Stimulated activated naive CD8-positive, alpha-beta T cell treated with anti-CD3 and anti-CD28 coated beads, Interleukin-15, Interleukin-2, amounts not matched to agents 100 U/mL and 50 U/mL, for 24 hours (primary cell): Measurements from ENCODE around the gene ETV3.
"Not testable (repeated sequence)": the region's sequence is repeated elsewhere in the genome, so short reads cannot be mapped to it uniquely, and the experiment has no call there.

ENCODE experiments used
- ATAC-seq: fragments of 150-1000 bp; cut with Tn5 transposase; one replicate; pipeline ENCODE4 v1.10.0; 2021
- DNase-seq: peaks from one replicate; pipeline ENCODE4 v3.0.0; 2021

ETV3 gene

DNA sequence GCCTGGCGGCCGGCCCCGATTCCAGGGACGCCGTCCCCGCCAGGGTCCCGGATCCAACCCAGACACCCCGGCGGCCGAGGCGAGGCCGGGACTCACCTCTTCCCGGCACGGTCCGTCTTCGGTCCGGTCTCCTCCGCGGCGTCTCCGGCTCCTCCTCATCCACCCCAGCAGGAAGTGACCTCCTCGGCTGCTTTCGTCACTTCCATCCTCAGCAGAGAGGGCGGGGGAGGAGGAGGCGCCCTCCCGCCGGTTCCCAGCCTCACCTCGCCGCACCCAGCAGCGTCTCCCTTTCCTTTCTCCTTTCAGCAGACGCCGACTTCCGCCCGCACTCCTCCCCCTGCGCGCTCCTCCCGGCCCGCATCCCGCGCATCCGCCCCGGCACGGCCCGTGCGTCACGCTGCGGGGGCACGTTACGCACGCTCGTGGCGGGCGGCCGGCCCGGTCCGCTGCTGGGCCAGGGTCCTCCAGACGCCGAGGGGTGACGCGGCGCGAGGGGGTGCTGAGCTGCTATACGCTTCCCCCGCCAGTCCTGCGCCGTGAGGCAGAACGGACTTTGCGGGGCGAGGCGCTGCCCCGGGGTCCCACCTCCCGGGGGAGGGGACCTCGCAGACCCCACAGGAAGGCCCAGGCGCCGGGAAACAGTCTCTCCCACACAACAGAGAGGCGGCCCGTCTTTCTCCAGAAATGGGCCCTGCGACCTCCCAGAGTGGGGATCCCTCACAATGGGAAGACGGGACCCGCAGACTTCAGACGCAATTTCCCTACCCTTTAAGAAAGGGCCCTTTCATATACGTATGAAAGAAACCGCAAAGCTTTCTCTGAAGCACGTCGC is at the start of gene ETV3:
Gene ETV3, minus strand, starts transcription at position 176 of the 832 bp plus-strand sequence. CDS start 2,043 bp downstream, outside the sequence.
- peak; percentile 75 for ATAC-seq
- peak; percentile 88 for DNase-seq

- DNase-seq (no peak), ATAC-seq (no peak)
Measured at GRCh38 chr1:157186281-157186992, 48.2 kb upstream of the ETV3 start.

DNA sequence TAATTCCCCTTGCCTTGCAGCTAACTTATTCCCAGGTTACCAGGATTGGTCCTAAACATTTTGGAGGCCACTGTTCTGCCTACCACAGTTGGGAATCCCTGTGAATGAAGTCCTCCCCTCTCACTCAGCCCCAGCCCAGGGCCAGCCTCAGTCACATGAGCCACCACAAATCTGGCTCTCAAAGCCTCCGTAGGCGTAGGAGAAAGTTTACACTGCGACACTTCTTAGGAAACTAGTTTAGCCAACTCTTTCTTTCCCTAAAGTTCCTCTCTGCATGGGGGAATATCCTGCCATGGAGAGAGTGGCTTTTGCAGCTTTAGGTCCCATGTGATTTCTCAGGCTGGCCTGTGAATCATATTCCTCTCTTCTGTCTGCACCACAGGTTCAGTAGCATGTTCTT is 45.7 kb upstream of the ETV3 start:
- no peak for ATAC-seq
- no peak for DNase-seq

DNA sequence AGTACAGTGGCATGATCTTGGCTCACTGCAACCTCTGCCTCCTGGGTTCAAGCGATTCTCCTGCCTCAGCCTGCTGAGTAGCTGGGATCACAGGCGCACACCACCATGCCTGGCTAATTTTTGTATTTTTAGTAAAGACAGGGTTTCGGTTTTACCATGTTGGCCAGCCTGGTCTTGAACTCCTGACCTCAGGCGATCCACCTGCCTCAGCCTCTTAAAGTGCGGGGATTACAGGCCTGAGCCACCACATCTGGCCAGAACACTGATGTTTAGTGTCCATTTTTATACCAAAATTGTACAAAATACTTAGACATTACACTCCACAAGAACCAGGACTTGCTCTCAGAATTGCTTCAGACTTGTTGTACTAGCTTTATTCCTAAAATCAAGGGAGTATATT is 44.2 kb upstream of the ETV3 start:
- DNase-seq, ATAC-seq: not testable (repeated sequence)

GRCh38 chr1:157181790-157182189 is 43.6 kb upstream of the ETV3 start:
- DNase-seq, result no peak
- no peak for ATAC-seq

DNA sequence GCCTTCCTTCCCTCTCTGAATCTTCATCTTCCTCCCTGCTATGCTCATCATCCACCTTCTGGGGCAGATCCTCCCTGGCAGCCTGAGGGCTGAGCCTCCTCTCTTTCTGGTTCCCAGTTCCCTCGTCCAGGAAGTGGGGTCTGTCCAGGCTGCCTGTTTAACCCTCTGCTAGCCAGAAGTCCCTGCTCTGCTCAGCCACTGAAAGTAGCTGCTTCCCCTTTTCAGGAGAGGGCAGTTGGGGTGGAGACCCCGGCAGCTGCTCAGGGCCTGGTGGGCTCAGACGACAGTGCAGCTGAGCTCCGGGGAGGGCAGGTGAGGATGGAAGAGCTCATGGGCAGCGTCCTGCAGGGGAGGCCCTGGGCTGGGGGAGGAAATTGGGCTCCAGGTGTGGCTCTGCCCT is 43.1 kb upstream of the ETV3 start:
- ATAC-seq, result no peak

GRCh38 chr1:157178490-157178889 is 40.3 kb upstream of the ETV3 start:
- ATAC-seq, result no peak

More for the DNA sequence above, 43.1 kb upstream of the ETV3 start:
- DNase-seq, result no peak

DNA sequence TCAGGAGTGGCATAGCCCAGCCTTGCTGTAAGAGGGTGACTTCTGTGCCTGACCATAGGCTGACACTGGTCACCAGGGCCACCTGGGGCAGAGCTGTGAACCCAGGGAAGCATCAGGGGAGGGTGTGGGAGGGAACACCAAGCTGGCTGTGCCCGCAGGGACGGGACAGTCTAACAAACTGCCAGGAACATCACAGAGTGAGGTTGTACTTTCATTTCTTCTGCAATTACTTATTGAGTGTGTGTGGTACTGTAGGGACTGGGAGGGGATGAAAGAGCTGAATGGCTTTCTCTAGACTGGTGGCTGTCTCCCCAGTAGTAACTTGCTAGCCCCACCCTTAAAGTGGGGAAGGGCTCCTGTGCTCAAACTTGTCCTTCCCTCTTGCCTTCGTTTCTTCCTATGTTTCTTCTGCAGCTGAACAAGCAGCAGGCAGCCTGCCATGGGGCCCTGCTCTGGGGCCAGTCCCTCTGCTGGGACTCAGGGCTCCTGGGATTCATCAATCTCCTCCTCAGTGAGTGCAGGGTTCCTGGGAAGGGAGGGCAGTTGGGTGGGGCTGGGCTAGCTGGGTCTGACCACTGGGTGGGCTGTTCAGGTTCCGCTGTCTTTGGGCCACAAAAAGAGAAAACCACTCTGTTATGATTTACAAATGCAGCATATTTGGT is 39.7 kb upstream of the ETV3 start:
- no peak for ATAC-seq
- no peak for DNase-seq

More at GRCh38 chr1:157178490-157178889, 40.3 kb upstream of the ETV3 start:
- DNase-seq, result no peak

DNA sequence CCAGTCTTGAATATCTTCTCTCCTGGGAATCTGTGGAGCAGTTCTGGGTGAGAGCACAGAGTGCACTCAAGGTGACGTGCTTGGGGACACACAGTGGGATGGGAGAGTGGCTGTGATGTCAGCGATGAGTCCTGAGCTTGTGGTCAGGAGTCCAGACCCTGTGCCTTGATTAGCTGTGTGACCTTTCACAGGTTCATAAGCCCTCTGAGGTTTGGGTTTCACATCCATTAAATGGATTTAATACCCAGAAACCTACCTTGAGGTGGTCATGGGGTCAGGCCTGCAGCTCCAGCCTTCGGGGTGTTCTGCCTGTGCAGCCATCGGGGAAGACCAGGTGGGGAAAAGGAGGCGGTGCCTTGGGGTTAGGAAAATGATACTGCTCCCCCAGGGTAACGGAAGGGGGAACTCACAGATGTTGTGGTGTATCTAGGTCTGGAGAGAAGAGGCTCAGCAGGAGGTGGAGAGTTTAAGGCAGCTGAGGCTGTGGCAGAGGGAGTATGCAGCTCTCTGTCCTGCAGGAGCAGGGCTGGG is 38.5 kb upstream of the ETV3 start:
- DNase-seq (no peak), ATAC-seq (no peak)

- ATAC-seq (no peak), DNase-seq (no peak)
Measured at GRCh38 chr1:157176016-157176415, 37.8 kb upstream of the ETV3 start.

- ATAC-seq (no peak), DNase-seq (no peak)
Measured at GRCh38 chr1:157173900-157174410, 35.8 kb upstream of the ETV3 start.

DNA sequence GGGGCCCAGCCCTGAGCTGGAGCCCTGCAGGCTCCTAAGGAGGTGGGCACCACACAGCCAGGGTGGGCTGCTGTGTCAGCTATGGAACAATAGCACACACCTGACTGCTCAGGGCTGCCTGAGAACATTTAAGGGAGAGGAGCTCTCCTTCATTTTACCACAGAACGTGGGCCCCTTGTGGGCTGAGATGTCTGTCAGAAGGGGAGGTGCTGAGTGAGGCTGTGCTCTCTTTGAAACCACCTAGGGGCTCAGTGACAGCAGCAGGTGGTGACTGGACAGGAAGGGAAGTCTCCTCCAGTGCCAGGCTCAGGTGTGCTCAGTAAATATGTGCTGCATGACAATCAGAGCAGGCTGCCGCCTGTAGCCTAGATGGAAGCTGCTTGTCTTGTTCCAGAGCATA is 35.0 kb upstream of the ETV3 start:
- DNase-seq, ATAC-seq: not testable (repeated sequence)

DNA sequence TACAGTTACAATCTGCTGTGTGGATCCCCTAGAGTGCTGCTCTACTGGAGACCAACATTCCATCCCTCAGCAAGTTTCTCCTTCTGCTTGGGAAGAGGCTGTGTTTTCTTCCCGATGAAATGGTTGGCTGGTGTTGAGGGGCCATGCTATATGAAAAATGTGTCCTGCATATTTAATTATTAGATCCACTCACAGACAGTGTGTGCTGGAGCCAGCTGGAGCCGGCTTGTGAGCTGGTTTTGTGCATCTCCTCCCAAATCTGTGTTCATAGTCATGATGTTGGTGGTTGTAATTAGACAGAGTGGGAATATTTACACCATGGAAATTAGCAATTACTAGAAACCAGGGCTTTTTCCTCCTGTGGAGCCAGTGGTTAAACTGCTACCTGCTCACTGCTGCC is 34.4 kb upstream of the ETV3 start:
- DNase-seq, ATAC-seq: not testable (repeated sequence)

- not testable (repeated sequence) for DNase-seq, ATAC-seq
Measured at GRCh38 chr1:157171903-157172503, 33.8 kb upstream of the ETV3 start.

DNA sequence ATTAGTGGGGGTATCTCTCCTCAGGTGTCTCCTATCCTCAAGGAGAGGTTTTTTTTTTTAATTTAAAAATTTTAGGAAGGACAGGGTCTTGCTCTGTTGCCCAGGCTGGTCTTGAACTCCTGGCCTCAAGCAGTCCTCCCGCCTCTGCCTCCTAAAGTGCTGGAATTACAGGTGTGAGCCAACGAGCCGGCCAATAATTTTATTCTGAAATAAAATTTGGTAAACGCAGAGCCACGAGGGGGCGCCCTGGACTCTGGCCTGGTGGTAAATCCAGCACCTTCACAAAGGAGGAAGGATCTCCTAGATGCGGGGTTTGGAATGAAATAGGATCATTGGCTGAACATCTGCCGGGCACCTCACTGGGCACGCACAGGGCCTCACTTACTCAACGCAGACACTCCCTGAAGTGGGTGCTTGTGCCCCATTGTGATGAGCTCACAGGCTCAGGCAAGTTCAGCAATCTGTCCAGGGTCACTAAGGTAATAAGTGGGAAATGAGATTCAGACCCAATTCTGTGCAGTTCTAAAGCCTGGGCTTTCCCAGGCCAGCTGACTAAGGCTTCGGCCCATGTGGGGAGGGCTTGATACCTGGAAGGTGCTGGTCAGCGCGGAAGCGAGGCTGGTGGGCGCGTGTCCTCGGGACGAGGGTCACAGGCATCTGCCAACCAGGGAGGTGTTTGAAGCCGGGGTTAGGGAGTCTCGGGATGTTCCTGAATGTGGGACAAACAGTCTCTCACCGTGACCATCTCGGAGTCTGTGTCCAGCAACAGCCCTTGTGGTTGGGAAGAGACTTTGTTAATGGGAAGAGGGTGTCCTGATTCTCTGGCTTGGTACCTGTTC is 32.7 kb upstream of the ETV3 start:
- peak; percentile 66 for DNase-seq
- ATAC-seq, result no peak

DNA sequence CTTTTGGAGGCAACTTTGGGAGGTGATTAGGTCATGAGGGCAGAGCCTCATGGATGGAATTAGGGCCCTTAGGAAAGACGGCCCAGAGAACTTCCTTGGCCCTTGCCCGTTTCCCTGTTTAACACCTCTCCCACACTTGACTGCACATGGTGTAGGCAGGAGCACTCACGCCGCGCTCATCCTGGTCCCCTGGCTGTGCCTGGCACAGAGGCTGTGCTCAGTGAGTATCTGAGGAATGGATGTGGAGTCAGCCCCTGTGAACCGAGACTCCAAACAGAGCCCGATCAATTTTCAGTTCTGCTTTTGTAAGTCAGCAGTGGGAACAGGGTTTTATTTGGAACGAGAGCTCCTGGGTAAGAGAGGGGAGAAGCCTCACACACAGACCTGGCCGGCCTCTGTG is 29.8 kb upstream of the ETV3 start:
- no peak for DNase-seq
- ATAC-seq, result no peak

DNA sequence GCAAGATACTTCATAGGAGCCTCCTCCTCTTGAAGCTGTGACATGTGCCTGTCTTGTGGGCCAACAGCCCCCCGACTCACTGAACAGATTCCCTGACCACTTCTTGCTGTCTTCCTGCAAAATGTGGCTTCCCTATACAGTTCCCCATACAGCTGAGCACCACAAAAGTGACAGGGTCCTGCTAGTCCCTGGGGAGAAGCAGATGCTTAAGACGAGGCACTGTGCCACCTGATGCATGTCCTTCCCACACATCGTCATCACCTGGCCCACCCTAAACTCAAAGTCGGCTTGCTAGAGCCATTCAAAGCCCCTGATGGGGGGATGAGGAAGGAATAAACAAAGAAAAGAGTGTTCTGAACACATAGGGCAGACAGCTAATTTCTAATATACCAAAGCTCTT is 29.2 kb upstream of the ETV3 start:
- DNase-seq, result no peak
- ATAC-seq, result no peak

DNA sequence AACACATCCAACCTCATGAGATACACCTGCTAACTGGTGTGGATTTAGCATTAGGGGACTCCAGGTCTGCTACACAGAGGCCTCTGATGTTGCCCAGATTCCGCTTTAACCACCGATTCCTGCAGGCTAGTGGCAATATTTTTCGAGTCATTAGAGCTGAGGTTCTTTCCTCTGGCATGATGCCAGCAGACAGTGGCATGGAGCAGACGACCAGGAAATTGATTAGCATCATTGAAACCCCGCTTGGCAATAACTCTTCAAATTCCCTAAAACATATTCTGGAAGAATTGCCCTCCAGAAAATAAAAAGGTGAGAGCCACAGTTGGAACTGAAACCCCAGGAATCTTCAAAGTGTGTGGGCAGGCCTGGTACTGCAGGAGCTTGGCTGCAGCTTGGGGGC is 28.4 kb upstream of the ETV3 start:
- ATAC-seq (no peak), DNase-seq (no peak)

GRCh38 chr1:157163273-157164127 is 25.3 kb upstream of the ETV3 start:
- DNase-seq (peak; percentile 85), ATAC-seq (peak; percentile 68)

DNA sequence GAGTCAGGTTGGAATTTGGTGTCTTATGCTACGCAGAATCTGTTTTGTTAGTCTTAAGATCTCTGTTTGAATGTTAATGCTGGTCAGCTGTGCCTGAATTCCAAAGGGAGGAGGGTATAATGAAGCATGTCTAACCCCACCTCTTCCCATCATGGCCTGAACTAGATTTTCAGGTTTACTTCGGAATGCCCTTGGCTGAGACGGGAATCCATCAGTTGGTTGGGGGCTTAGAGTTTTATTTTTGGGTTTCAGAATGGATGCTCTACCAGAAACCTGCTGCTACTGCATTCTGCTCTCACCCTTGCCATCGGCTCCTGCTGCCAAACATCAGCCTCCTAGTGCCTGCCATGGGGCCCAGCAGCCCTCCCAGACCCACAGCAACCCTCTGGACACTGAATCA is 24.1 kb upstream of the ETV3 start:
- ATAC-seq (no peak), DNase-seq (no peak)
